GM23248 (cell line): ENCODE data around the gene PON1. TPM values are rescaled to one million over a fixed set of nuclear protein-coding genes. Genes with fewer than 3 reads are reported as not detected.

Source experiments
- DNase-seq: peaks from one replicate; pipeline ENCODE4 v3.0.0-alpha.2; 2015
- H2AFZ ChIP-seq: fragments of 200-600 bp; sonication (generic); 2 replicates; pipeline ENCODE4 v1.6.1; 2016; ENCODE audit warnings: antibody characterized with exemption
- H3F3A ChIP-seq: fragments of 200-600 bp; sonication (generic); 2 replicates; pipeline ENCODE4 v1.6.1; 2016; ENCODE audit warnings: mild to moderate bottlenecking, antibody characterized with exemption, mixed run types; ENCODE audit not compliant: insufficient read depth
- H3K27ac ChIP-seq: fragments of 200-600 bp; sonication (generic); 2 replicates; pipeline ENCODE4 v1.5.1; 2016; ENCODE audit warnings: mild to moderate bottlenecking
- H3K27me3 ChIP-seq: fragments of 200-600 bp; sonication (generic); replicated peaks from 2 replicates; pipeline ENCODE4 v1.6.1; 2016; ENCODE audit warnings: mild to moderate bottlenecking; ENCODE audit not compliant: insufficient read depth
- H3K36me3 ChIP-seq: fragments of 200-600 bp; sonication (generic); 2 replicates; pipeline ENCODE4 v1.6.1; 2016; ENCODE audit warnings: low read depth, mild to moderate bottlenecking
- H3K4me1 ChIP-seq: fragments of 200-600 bp; sonication (generic); 2 replicates; pipeline ENCODE4 v1.6.1; 2016; ENCODE audit warnings: mild to moderate bottlenecking; ENCODE audit not compliant: insufficient read depth
- H3K4me2 ChIP-seq: fragments of 200-600 bp; sonication (generic); one replicate; pipeline ENCODE4 v1.6.1; 2016; ENCODE audit warnings: mild to moderate bottlenecking; ENCODE audit not compliant: unreplicated experiment
- H3K4me3 ChIP-seq: fragments of 200-600 bp; sonication (generic); 2 replicates; pipeline ENCODE4 v1.5.1; 2016; ENCODE audit warnings: mild to moderate bottlenecking
- H3K79me2 ChIP-seq: fragments of 200-600 bp; sonication (generic); 2 replicates; pipeline ENCODE4 v1.6.1; 2016; ENCODE audit warnings: mild to moderate bottlenecking; ENCODE audit not compliant: insufficient read depth
- H3K9ac ChIP-seq: fragments of 200-600 bp; sonication (generic); 2 replicates; pipeline ENCODE4 v1.6.1; 2016; ENCODE audit warnings: mild to moderate bottlenecking
- H3K9me2 ChIP-seq: fragments of 200-600 bp; sonication (generic); 2 replicates; pipeline ENCODE4 v1.6.1; 2016; ENCODE audit warnings: mixed run types, mild to moderate bottlenecking, moderate library complexity; ENCODE audit not compliant: insufficient read depth
- H3K9me3 ChIP-seq: fragments of 200-600 bp; sonication (generic); one replicate; pipeline ENCODE4 v1.6.1; 2017; ENCODE audit warnings: low read depth
- H4K20me1 ChIP-seq: fragments of 200-600 bp; sonication (generic); 2 replicates; pipeline ENCODE4 v1.6.0; 2016; ENCODE audit not compliant: insufficient read depth
- EZH2 ChIP-seq: fragments of 200-600 bp; sonication (generic); IDR thresholded peaks from 2 replicates; pipeline ENCODE4 v1.6.1; 2018; ENCODE audit warnings: antibody characterized with exemption, mild to moderate bottlenecking; ENCODE audit not compliant: insufficient read depth, poor library complexity, severe bottlenecking
- EZH2phosphoT487 ChIP-seq: fragments of 200-600 bp; sonication (generic); IDR thresholded peaks from 2 replicates; pipeline ENCODE4 v1.6.1; 2018; ENCODE audit warnings: antibody characterized with exemption, moderate library complexity, mild to moderate bottlenecking, low read depth; ENCODE audit not compliant: insufficient read depth
- WGBS, 2 experiments: methylation state at CpG; one replicate each; pipeline ENCODE4 v1.1.6; 2015 to 2017; ENCODE audit warnings: low lambda C conversion rate in 2 of 2, low coverage in 1 of 2; ENCODE audit errors: missing lambda C conversion rate in 2 of 2; 5-methylcytosine and 5-hydroxymethylcytosine counted together
- in situ Hi-C: fragments of 300-500 bp; cut with MboI; formaldehyde crosslinking; loops from 2 replicates; pipeline ENCODE4 v1.15.0; 2020
- polyA plus RNA-seq: library from polyadenylated mRNA; unstranded; fragments of >200 nt; fragmentation: Nextera tagmentation; extraction: Ambion mirVana; gene quantifications from 2 replicates; pipeline ENCODE4 v1.2.1, GENCODE V29; 2016
- total RNA-seq: library from RNA; depleted of rRNA; stranded (reverse); fragments of >200 nt; shearing (Covaris generic); gene quantifications from 2 replicates; pipeline ENCODE4 v1.2.3, GENCODE V29; 2014

The PON1 gene
- total and polyA plus RNA-seq, 2 experiments from 2014 or later: not detected

DNA sequence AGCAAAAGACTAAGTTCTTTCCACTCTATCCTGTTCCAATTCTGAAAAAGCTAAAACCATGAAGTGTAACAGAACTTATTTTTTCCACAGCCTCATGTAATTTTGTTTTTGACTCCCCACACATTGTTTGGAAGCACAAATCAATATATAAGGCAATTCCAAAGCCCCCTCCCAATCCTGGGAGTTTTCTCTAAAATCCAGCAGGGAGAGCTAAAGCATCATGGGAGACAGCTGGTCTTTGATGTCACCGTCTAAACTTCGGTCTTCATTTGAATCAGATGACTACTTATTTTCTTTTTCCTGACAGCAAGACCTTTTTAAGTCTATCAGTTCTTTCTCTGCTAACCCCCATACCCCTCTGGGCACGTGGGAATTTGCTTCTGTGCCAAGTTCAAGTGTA is 33.3 kb upstream of the PON1 start:
- Histone ChIP-seq H3K9ac (no peak overlapping the region), H3K9me2 (no peaks in the 10 kb centered on the region), H3K4me2 (no peak overlapping the region), H4K20me1 (no peaks in the 10 kb centered on the region), H3K27ac (no peak overlapping the region), H3K4me3 (no peak overlapping the region), H3K27me3 (no peaks in the 10 kb centered on the region), H3K4me1 (no peaks in the 10 kb centered on the region), H3F3A (no peaks in the 10 kb centered on the region), H3K79me2 (no peaks in the 10 kb centered on the region), H2AFZ (no peak overlapping the region), H3K36me3 (no peaks in the 10 kb centered on the region), H3K9me3 (no peaks in the 10 kb centered on the region)
- DNase-seq: peak; percentile 5
- TF ChIP-seq EZH2 (no peak), EZH2phosphoT487 (no peak)
- 3 to 4% methylated on average over 3 of the region's 3 CpGs for WGBS, 2 experiments
- in situ Hi-C loops: no loop called here

- no peaks in the 10 kb centered on the region for H3F3A ChIP-seq
- no peak overlapping the region for H2AFZ ChIP-seq
- H3K9me2 ChIP-seq: no peaks in the 10 kb centered on the region
- H3K4me2 ChIP-seq: no peak overlapping the region
- H3K36me3 ChIP-seq: no peaks in the 10 kb centered on the region
- no peaks in the 10 kb centered on the region for H4K20me1 ChIP-seq
- no peak overlapping the region for H3K27ac ChIP-seq
- H3K27me3 ChIP-seq: no peaks in the 10 kb centered on the region
- in situ Hi-C loops: no loop called here
- H3K4me1 ChIP-seq: no peaks in the 10 kb centered on the region
- 50 to 52% methylated on average over 4 of the region's 4 CpGs for WGBS, 2 experiments
- TF ChIP-seq EZH2phosphoT487 (no peak), EZH2 (no peak)
- H3K9me3 ChIP-seq: no peaks in the 10 kb centered on the region
- no peak overlapping the region for H3K9ac ChIP-seq
- DNase-seq: no peak
- no peak overlapping the region for H3K4me3 ChIP-seq
- H3K79me2 ChIP-seq: no peaks in the 10 kb centered on the region
These were observed 18.4 kb upstream of the PON1 start for GRCh38 chr7:95342642-95343307.

GRCh38 chr7:95342029-95342428 is 17.7 kb upstream of the PON1 start:
- no peak overlapping the region for H2AFZ ChIP-seq
- no peaks in the 10 kb centered on the region for H3K27me3 ChIP-seq
- H3K4me3 ChIP-seq: no peak overlapping the region
- H3K79me2 ChIP-seq: no peaks in the 10 kb centered on the region
- H3K9me2 ChIP-seq: no peaks in the 10 kb centered on the region
- TF ChIP-seq EZH2 (no peak), EZH2phosphoT487 (no peak)
- no peaks in the 10 kb centered on the region for H4K20me1 ChIP-seq
- no peaks in the 10 kb centered on the region for H3K4me1 ChIP-seq
- H3F3A ChIP-seq: no peaks in the 10 kb centered on the region
- in situ Hi-C loops: no loop called here
- no peak overlapping the region for H3K4me2 ChIP-seq
- H3K27ac ChIP-seq: no peak overlapping the region
- H3K36me3 ChIP-seq: no peaks in the 10 kb centered on the region
- H3K9me3 ChIP-seq: no peaks in the 10 kb centered on the region
- H3K9ac ChIP-seq: no peak overlapping the region
- WGBS, 2 experiments: 68 to 72% methylated on average over 3 of the region's 3 CpGs
- no peak for DNase-seq

DNA sequence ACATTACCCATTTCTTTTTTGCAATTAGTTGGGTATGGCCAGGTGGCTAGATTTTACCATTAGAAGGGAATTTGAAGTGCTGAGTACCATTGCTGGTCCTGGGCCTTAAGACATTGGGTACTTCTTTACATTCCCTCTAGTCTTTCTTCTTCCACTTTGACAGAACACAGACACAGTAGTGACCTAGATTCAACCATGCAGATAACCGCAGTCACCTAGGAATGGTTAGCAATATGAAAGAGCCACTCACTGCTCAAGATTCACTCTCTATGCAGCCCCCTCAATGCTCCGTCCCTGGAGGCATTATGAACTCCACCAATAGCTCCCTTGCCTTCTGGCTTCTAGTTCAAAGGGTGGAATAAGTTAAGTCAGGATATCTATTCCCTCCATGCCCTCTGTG is 16.2 kb upstream of the PON1 start:
- no peak for TF ChIP-seq EZH2phosphoT487
- no peak for TF ChIP-seq EZH2
- in situ Hi-C loops: no loop called here
- WGBS, 2 experiments: 73 to 75% methylated on average over 2 of the region's 2 CpGs
- peaks cover 6% of the 10 kb centered on the region for H3K4me1 ChIP-seq
- no peak overlapping the region for H3K4me2 ChIP-seq
- H3K36me3 ChIP-seq: no peaks in the 10 kb centered on the region
- H3K79me2 ChIP-seq: no peaks in the 10 kb centered on the region
- DNase-seq: no peak
- H3K27ac ChIP-seq: no peak overlapping the region
- H3K4me3 ChIP-seq: no peak overlapping the region
- H3K27me3 ChIP-seq: no peaks in the 10 kb centered on the region
- no peaks in the 10 kb centered on the region for H3K9me3 ChIP-seq
- H3K9me2 ChIP-seq: no peaks in the 10 kb centered on the region
- peaks cover 11% of the 10 kb centered on the region; the same call in 1 of the 2 replicates for H3F3A ChIP-seq
- H4K20me1 ChIP-seq: no peaks in the 10 kb centered on the region
- no peak overlapping the region for H2AFZ ChIP-seq
- H3K9ac ChIP-seq: no peak overlapping the region

- Histone ChIP-seq H3K36me3 (no peaks in the 10 kb centered on the region), H3K4me3 (no peak overlapping the region), H3K4me1 (peaks cover 21% of the 10 kb centered on the region), H4K20me1 (no peaks in the 10 kb centered on the region), H3K9me3 (no peaks in the 10 kb centered on the region), H3K4me2 (no peak overlapping the region), H2AFZ (no peak overlapping the region), H3K27me3 (no peaks in the 10 kb centered on the region), H3F3A (peaks cover 28% of the 10 kb centered on the region), H3K27ac (no peak overlapping the region), H3K79me2 (no peaks in the 10 kb centered on the region), H3K9ac (no peak overlapping the region), H3K9me2 (no peaks in the 10 kb centered on the region)
- no peak for TF ChIP-seq EZH2phosphoT487
- no peak for TF ChIP-seq EZH2
- in situ Hi-C loops: no loop called here
- WGBS, 2 experiments: 57 to 66% methylated on average over 3 of the region's 3 CpGs
- DNase-seq: no peak
These were observed 14.5 kb upstream of the PON1 start for GRCh38 chr7:95338832-95339231.
